Stomach (tissue), 9 donors: ENCODE data around the gene FRMD8. TPM values are rescaled to one million over a fixed set of nuclear protein-coding genes. Genes with fewer than 3 reads are reported as not detected.

Experiments
- DNase-seq, 2 donors: peaks; one replicate each; pipeline versions ENCODE4 v3.0.0 to v3.0.0-alpha.2; 2013 to 2019
- H3K27ac ChIP-seq, 5 donors: fragments of 200-600 bp in 4 of 5; sonication (generic) in 4 of 5; one replicate each; pipeline ENCODE4 v1.5.1; 2013 to 2019; ENCODE audit warnings: mild to moderate bottlenecking in 1 of 5, moderate library complexity in 1 of 5
- H3K27me3 ChIP-seq, 3 donors: fragments of 200-600 bp; sonication (generic); one replicate each; pipeline ENCODE4 v1.5.1; 2017 to 2019; ENCODE audit warnings: mixed run types in 1 of 3
- H3K36me3 ChIP-seq, 4 donors: fragments of 200-600 bp; sonication (generic); 1 replicate in 3 of 4; 2 replicates in 1 of 4; pipeline ENCODE4 v1.5.1; 2016 to 2019
- H3K4me1 ChIP-seq, 4 donors: fragments of 200-600 bp; sonication (generic); one replicate each; pipeline ENCODE4 v1.5.1; 2016 to 2019
- H3K4me3 ChIP-seq, 4 donors: fragments of 200-600 bp; sonication (generic) in 3 of 4; one replicate each; pipeline ENCODE4 v1.5.1; 2016 to 2019; ENCODE audit warnings: mild to moderate bottlenecking in 1 of 4
- H3K9me3 ChIP-seq, 4 donors: fragments of 200-600 bp; sonication (generic); one replicate each; pipeline ENCODE4 v1.5.1; 2016 to 2019
- CTCF ChIP-seq, 7 experiments: fragments of 450-650 bp in 4 of 7; fragments of 200-600 bp in 3 of 7; sonication (generic) in 3 of 7; IDR thresholded peaks; one replicate each; pipeline ENCODE4 v1.5.1; 2016 to 2019; ENCODE audit warnings: antibody characterized with exemption in 7 of 7, control low read depth in 2 of 7, mild to moderate bottlenecking in 1 of 7
- EP300 ChIP-seq: sonication (generic); formaldehyde crosslinking; IDR thresholded peaks from one replicate; pipeline ENCODE4 v1.6.1; 2017; ENCODE audit warnings: antibody characterized with exemption
- POLR2A ChIP-seq, 4 donors: fragments of 450-650 bp; IDR thresholded peaks; one replicate each; pipeline ENCODE4 v1.6.1; 2016; ENCODE audit warnings: antibody characterized with exemption in 4 of 4, control low read depth in 2 of 4, mild to moderate bottlenecking in 1 of 4, moderate library complexity in 1 of 4
- POLR2AphosphoS5 ChIP-seq, 3 donors: sonication (generic); formaldehyde crosslinking; IDR thresholded peaks; one replicate each; pipeline ENCODE4 v1.6.1; 2016; ENCODE audit warnings: antibody characterized with exemption in 3 of 3
- WGBS, 5 donors: extraction: QIAGEN DNeasy Blood & Tissue Kit in 3 of 5; methylation state at CpG; one replicate each; pipeline versions ENCODE4 v1.1.5 to v1.1.7; 2013 to 2018; 5-methylcytosine and 5-hydroxymethylcytosine counted together
- intact Hi-C: fragments of 100-400 bp; cut with DNase I; formaldehyde crosslinking; loops from one replicate; pipeline ENCODE4 v1.15.1; 2023; ENCODE audit warnings: low total_unique reads
- polyA plus RNA-seq, 3 donors: library from polyadenylated mRNA; stranded (reverse); fragments of 200-250 nt; gene quantifications; one replicate each; pipeline ENCODE4 v1.2.3, GENCODE V29; 2013
- total RNA-seq, 5 donors: library from RNA; depleted of rRNA; stranded (reverse); fragments of >200 nt; gene quantifications; one replicate each; pipeline versions ENCODE4 v1.1.0 to v1.2.3, GENCODE V29; 2014 to 2016
- donor health status: healthy with polysubstance abuse.
- donor health status: Bipolar disorder and iron deficiency.
- donor health status: healthy.

Gene FRMD8
- total and polyA plus RNA-seq, 8 donors = 9.3 to 340 (median 20.8) TPM

- Histone ChIP-seq H3K9me3 (no peaks in the 10 kb centered on the region), H3K27ac (peak overlapping the region in 3 of 5 donors; percentile 48 to 63 (median 62)), H3K27me3 (no peaks in the 10 kb centered on the region), H3K4me1 (peaks cover 48 to 97% (median 68%) of the 10 kb centered on the region in 4 donors), H3K4me3 (peak overlapping the region in 2 of 4 donors; percentile 7 to 17), H3K36me3 (peaks cover 49 to 72% (median 63%) of the 10 kb centered on the region in 4 donors)
- intact Hi-C loops = no loop called here
- DNase-seq = no peak
- TF ChIP-seq CTCF (IDR thresholded peaks at IDR 0.05) (no peak), POLR2AphosphoS5 (IDR thresholded peaks at IDR 0.05) (peak in 2 of 3 donors; percentile 48 to 51), POLR2A (IDR thresholded peaks at IDR 0.05) (peak in 1 of 4 donors; percentile 44), EP300 (no peak)
- 80 to 93% (median 84%) methylated on average over 5 of the region's 5 CpGs for WGBS, 5 donors
Measured at GRCh38 chr11:65434667-65435410, 48.4 kb downstream of the FRMD8 start.

GRCh38 chr11:65435411-65435931 is 49.0 kb downstream of the FRMD8 start:
- Histone ChIP-seq H3K27ac (peak overlapping the region in 4 of 5 donors; percentile 31 to 63 (median 55)), H3K4me3 (peak overlapping the region in 2 of 4 donors; percentile 17 to 23), H3K9me3 (no peaks in the 10 kb centered on the region), H3K36me3 (peaks cover 49 to 76% (median 66%) of the 10 kb centered on the region in 4 donors), H3K27me3 (no peaks in the 10 kb centered on the region), H3K4me1 (peaks cover 48 to 97% (median 68%) of the 10 kb centered on the region in 4 donors)
- intact Hi-C loops = no loop called here
- TF ChIP-seq CTCF (IDR thresholded peaks at IDR 0.05) (no peak), POLR2AphosphoS5 (IDR thresholded peaks at IDR 0.05) (peak in 1 of 3 donors; percentile 48)
- WGBS, 5 donors = 75 to 85% (median 80%) methylated on average over 9 of the region's 9 CpGs
- DNase-seq = peak in 1 of 2 donors; percentile 7

- no peaks in the 10 kb centered on the region for H3K27me3 ChIP-seq
- 68 to 82% (median 73%) methylated on average over 8 of the region's 8 CpGs for WGBS, 5 donors
- TF ChIP-seq POLR2A (IDR thresholded peaks at IDR 0.05) (peak in 1 of 4 donors; percentile 5), EP300 (no peak), POLR2AphosphoS5 (IDR thresholded peaks at IDR 0.05) (peak in 1 of 3 donors; percentile 7)
- intact Hi-C loops = no loop called here
- peaks cover 44 to 97% (median 69%) of the 10 kb centered on the region in 4 donors for H3K4me1 ChIP-seq
- DNase-seq = peak; percentile 17 to 49
- no peaks in the 10 kb centered on the region for H3K9me3 ChIP-seq
- H3K4me3 ChIP-seq = peak overlapping the region in 2 of 4 donors; percentile 15 to 23
- H3K27ac ChIP-seq = peak overlapping the region; percentile 15 to 63 (median 48)
- H3K36me3 ChIP-seq = peaks cover 49 to 81% (median 69%) of the 10 kb centered on the region in 4 donors
Measured at GRCh38 chr11:65435981-65436411, 49.6 kb downstream of the FRMD8 start.

- peak overlapping the region; percentile 18 to 63 (median 48) for H3K27ac ChIP-seq
- 71 to 87% (median 80%) methylated on average over 5 of the region's 5 CpGs for WGBS, 5 donors
- intact Hi-C loops = no loop called here
- H3K36me3 ChIP-seq = peaks cover 49 to 84% (median 72%) of the 10 kb centered on the region in 4 donors
- peak overlapping the region in 2 of 4 donors; percentile 15 to 23 for H3K4me3 ChIP-seq
- peak; percentile 17 to 24 for DNase-seq
- peaks cover 44 to 97% (median 71%) of the 10 kb centered on the region in 4 donors for H3K4me1 ChIP-seq
- TF ChIP-seq POLR2AphosphoS5 (IDR thresholded peaks at IDR 0.05) (peak in 2 of 3 donors; percentile 54), POLR2A (IDR thresholded peaks at IDR 0.05) (peak in 1 of 4 donors; percentile 19), CTCF (IDR thresholded peaks at IDR 0.05) (no peak), EP300 (no peak)
- no peaks in the 10 kb centered on the region for H3K9me3 ChIP-seq
- no peaks in the 10 kb centered on the region for H3K27me3 ChIP-seq
Measured at GRCh38 chr11:65436412-65437032, 50.1 kb downstream of the FRMD8 start.
